ENCODE data around the gene SULT1A1. TPM values are rescaled to one million over a fixed set of nuclear protein-coding genes. Genes with fewer than 3 reads are reported as not detected.
"Not testable (repeated sequence)": the region's sequence is repeated elsewhere in the genome, so short reads cannot be mapped to it uniquely, and the experiment has no call there.

The SULT1A1 gene
- total and polyA plus RNA-seq, 10 donors: 35.2 to 184 (median 53.6) TPM

DNA sequence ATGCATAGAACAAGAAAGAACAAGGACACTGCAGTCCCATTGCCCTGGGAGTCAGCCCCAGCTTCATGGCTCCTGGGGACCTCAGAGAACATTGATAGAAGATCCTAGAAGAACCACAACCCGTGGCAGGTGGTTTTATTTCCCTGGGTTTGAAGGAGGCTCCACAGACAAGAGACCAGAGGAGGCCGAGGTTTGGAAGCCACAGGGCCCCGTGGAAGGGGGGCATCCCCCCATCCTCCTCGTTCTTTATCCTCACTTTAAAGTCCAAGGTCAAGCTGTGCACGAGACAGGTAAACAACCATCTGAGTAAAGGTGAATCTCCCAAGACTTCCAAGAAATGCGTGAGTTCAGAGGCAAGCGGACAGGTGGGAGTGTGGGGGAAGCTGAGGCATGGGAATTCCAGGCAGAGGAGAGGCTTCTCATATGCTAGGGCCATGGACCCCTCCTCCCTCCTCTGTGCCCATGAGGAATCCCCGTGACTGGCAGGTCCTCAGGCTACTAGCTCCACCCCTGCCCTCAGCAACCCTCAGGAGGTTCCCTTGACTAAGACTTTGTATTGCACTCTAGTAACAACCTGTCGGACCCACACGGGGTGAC lies 849 bp upstream of the SULT1A1 start:
- H3K36me3 ChIP-seq: peaks cover 0 to 28% (median 2%) of the 10 kb centered on the region in 6 donors
- peak overlapping the region in 7 of 8 donors; percentile 32 to 85 (median 76) for H3K27ac ChIP-seq
- H3K4me1 ChIP-seq: peaks cover 0 to 36% (median 20%) of the 10 kb centered on the region in 6 donors
- WGBS, 5 donors: 70 to 81% (median 78%) methylated on average over 10 of the region's 10 CpGs
- peak; percentile 59 for DNase-seq
- H3K4me3 ChIP-seq: peak overlapping the region in 1 of 8 donors; percentile 23
- no peaks in the 10 kb centered on the region for H3K9me3 ChIP-seq
- no peaks in the 10 kb centered on the region for H3K27me3 ChIP-seq (replicated peaks in 1 of 7)
- intact Hi-C loops (cut with DNase I; ENCODE audit: low total_unique reads): no loop called here
- TF ChIP-seq POLR2A (IDR thresholded peaks at IDR 0.05) (no peak), POLR2AphosphoS5 (IDR thresholded peaks at IDR 0.05) (no peak), CTCF (IDR thresholded peaks at IDR 0.05 in 8 of 11, conservative IDR thresholded peaks at IDR 0.05 in 3 of 11) (no peak)

DNA sequence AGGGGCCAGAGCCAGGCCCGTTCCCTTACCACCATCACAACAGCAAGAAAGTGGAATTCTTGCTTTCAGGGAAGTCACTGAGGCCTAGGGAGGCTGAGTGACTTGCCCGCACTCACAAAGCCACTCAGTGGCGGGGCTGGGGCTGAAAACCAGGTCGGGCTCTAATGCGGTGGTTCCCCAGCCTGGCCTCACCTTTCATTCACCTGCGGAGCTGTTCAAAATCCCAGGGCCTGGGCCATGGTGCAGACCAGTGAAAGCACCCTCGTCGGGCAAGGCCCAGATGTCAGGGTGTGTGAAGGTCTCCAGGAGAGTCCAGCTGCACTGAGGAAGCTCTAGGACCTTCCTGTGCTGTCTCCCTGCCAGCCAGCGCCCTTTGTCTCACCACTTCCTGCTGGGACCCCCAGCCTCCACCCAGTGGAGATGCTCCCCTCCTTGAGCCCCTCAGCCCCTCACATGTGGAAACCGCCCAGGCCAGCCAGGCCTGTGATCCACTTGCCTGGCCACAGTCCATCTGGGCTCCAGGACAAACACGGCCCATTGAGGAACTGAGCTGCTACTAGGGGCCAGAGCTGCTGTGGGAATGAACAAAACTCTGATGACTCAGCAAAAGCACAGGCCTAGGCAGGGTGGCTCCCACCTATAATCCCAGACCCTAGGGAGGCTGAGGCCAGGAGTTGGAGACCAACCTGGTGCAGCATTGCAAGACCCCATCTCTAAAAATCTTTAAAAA lies 812 bp downstream of the SULT1A1 start:
- DNase-seq: peak; percentile 85
- H3K36me3 ChIP-seq: peaks cover 0 to 45% (median 2%) of the 10 kb centered on the region in 6 donors
- H3K9me3 ChIP-seq; intact Hi-C loops (cut with DNase I; ENCODE audit: low total_unique reads); H3K27me3 ChIP-seq (replicated peaks in 1 of 7): not testable (repeated sequence)
- 66 to 84% (median 76%) methylated on average over 8 to 10 of the region's 11 CpGs for WGBS, 5 donors
- H3K27ac ChIP-seq: peak overlapping the region in 7 of 8 donors; percentile 43 to 85 (median 76)
- TF ChIP-seq POLR2AphosphoS5 (IDR thresholded peaks at IDR 0.05): peak in 2 of 3 donors; percentile 15 to 16
- peak overlapping the region in 6 of 8 donors; percentile 29 to 62 (median 41) for H3K4me3 ChIP-seq
- H3K4me1 ChIP-seq: peaks cover 0 to 36% (median 20%) of the 10 kb centered on the region in 6 donors

DNA sequence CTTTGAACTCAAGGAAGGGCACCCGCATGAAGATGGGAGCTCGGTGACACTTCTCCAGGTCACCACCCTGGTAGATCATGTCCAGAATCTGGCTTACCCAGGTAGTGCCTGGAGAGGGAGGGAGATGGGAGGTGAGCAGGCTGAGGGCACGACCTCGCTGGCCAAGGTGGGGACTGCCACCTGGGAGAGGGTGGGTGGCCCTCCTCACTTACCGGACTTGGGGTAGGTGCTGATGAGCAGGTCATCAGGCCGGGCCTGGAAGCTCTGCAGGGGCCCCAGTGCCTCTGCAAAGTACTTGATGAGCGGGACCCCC lies 1.4 kb downstream of the SULT1A1 start:
- Histone ChIP-seq H3K4me3 (peak overlapping the region in 1 of 8 donors; percentile 62), H3K4me1 (peaks cover 0 to 36% (median 20%) of the 10 kb centered on the region in 6 donors), H3K36me3 (peaks cover 0 to 50% (median 2%) of the 10 kb centered on the region in 6 donors), H3K27ac (peak overlapping the region in 1 of 8 donors; percentile 85)
- peak; percentile 74 for DNase-seq
- WGBS, 5 donors: 84 to 96% (median 91%) methylated on average over 5 to 6 of the region's 7 CpGs
- intact Hi-C loops (cut with DNase I; ENCODE audit: low total_unique reads); H3K9me3 ChIP-seq; H3K27me3 ChIP-seq (replicated peaks in 1 of 7): not testable (repeated sequence)

DNA sequence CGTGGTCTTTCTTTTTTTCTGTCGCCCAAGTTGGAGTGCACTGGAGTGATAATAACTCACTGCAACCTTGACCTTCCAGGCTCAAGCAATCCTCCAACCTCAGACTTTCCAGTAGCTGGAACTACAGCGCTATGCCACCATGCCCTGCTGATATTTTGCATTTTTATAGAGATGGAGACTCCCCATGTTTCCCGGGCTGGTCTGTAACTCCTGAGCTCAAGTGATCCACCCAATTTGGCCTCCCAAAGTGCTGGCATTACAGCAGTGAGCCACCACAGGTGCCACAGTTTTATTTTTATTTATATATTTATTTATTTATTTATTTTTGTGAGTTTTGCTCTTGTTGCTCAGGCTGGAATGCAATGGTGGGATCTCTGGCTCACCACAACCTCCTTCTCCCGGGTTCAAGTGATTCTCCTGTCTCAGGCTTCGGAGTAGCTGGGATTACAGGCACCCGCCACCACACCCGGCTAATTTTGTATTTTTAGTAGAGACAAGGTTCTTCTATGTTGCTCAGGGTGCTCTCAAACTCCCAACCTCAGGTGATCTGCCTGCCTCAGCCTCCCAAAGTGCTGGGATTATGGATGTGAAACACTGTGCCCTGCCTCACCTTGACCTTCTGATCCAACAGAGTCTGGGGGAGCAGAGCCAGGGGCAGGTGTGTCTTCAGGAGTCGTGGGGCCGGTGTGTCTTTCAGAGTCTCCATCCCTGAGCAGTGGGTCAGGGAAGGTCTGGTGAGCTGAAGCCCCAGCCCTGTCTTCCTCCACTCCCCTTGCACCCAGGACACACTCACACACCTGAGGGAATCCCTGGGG lies 2.0 kb downstream of the SULT1A1 start:
- H3K27me3 ChIP-seq (replicated peaks in 1 of 7); intact Hi-C loops (cut with DNase I; ENCODE audit: low total_unique reads); H3K9me3 ChIP-seq; DNase-seq: not testable (repeated sequence)
- peaks cover 0 to 36% (median 20%) of the 10 kb centered on the region in 6 donors for H3K4me1 ChIP-seq
- H3K36me3 ChIP-seq: peaks cover 0 to 52% (median 2%) of the 10 kb centered on the region in 6 donors
- 92 to 98% (median 94%) methylated on average over 10 of the region's 10 CpGs for WGBS, 5 donors
- peak overlapping the region in 1 of 8 donors; percentile 62 for H3K4me3 ChIP-seq
- H3K27ac ChIP-seq: peak overlapping the region in 1 of 8 donors; percentile 85

GRCh38 chr16:28607116-28607623 lies 2.7 kb downstream of the SULT1A1 start:
- peak; percentile 65 for DNase-seq
- Histone ChIP-seq H3K27me3 (replicated peaks in 1 of 7) (no peaks in the 10 kb centered on the region), H3K4me1 (peaks cover 0 to 36% (median 22%) of the 10 kb centered on the region in 6 donors), H3K27ac (no peak overlapping the region), H3K36me3 (peaks cover 0 to 52% (median 2%) of the 10 kb centered on the region in 6 donors), H3K9me3 (no peaks in the 10 kb centered on the region), H3K4me3 (no peak overlapping the region)
- TF ChIP-seq POLR2AphosphoS5 (IDR thresholded peaks at IDR 0.05) (no peak), CTCF (IDR thresholded peaks at IDR 0.05 in 8 of 11, conservative IDR thresholded peaks at IDR 0.05 in 3 of 11) (no peak), POLR2A (IDR thresholded peaks at IDR 0.05) (no peak)
- intact Hi-C loops (cut with DNase I; ENCODE audit: low total_unique reads): no loop called here
- 93 to 96% (median 96%) methylated on average over 9 of the region's 9 CpGs for WGBS, 5 donors
